A204.1 (cell line): ENCODE results near the gene ZNF354B.

Experiments used
- FAIRE-seq: peaks from 2 replicates; lab custom pipeline; 2012; peaks lifted over from hg19 to GRCh38; lab: Jason Lieb, UNC

ZNF354B gene

DNA sequence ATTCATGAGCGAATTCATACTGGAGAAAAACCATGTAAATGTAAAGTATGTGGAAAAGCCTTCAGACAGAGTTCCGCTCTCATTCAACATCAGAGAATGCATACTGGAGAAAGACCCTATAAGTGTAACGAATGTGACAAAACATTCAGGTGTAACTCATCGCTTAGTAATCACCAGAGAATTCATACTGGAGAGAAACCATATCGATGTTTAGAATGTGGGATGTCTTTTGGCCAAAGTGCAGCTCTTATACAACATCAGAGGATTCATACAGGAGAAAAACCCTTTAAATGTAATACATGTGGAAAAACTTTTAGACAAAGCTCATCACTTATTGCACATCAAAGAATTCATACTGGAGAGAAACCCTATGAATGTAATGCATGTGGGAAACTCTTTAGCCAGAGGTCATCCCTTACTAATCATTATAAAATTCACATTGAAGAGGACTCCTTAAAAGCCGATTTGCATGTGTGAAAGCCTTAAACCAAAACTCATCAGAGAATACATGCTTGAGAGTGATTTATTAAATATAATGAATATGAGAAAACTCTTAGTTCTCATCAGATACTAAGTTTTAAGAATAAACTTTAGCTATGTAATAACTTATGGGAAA, 24.2 kb downstream of the ZNF354B start:
- no peak for FAIRE-seq

DNA sequence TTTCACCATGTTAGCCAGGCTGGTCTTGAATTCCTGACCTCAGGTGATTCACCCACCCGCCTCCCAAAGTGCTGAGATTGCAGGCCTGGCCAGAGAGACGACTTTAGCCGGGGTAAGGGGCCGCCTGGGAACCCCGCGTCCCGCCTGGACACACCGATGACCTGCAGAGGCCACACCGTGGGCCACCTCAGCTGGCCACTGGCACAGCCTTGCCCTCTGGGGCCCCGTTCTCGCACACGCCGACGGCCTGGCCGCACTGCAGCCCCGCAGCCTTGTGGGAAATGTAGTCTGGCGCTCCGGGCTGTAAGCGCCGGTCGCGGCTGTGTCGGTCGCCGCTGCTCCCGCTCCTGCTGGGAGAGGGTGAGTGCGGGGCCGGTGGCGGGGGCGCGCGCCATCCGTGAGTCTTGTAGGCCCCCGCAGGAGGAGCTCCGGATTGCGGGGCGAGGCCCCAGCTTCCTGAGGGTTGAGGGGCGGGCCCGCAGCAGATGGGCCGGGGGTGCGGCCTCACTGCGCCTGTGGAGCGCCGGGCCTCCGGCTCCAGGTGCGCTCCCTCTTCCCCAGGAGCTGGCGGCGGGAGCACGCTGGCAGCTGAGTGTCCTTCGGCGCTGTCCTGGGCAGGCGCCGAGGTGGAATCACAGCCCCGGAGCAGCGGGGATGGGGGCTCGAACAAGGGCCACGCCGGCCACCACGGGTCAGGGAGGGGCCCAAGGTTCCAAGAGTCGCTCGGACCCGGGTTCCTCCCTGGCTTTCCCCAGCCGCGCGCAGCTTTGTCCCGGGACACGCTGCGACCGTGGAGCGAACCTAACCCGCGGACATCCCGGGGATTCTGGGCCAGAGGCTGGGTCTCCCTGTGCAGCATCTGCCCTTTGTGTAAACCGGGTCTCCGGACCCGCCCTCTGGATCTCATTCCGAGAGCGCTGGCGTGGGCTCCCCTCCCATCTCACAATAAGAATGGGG, 36.1 kb downstream of the ZNF354B start, which contains the start of gene ZFP2:
TSS of gene ZFP2 (plus strand) at position 299 of the 957 bp plus-strand sequence. CDS start 35,401 bp downstream, outside the sequence.
- FAIRE-seq, result no peak

DNA sequence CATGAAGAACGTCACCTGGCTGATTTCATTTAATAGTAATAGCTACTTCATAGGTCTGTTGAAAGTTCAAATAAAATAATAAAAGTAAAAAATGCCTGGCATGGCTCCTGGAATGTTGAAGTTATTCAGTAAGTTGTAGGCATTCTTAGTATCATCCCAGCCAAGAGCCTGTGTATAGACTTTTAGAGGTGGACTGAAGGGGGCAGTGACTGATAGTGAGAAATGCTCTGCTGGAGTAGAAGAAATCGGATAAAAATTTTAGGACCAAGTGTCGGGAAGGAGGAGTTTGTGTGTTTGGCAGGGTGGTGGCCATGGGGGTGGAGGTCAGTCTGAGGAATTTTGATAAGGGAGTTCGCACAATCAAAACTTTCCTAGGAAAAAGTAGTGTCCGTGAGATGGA, 39.5 kb downstream of the ZNF354B start:
- FAIRE-seq, result no peak

DNA sequence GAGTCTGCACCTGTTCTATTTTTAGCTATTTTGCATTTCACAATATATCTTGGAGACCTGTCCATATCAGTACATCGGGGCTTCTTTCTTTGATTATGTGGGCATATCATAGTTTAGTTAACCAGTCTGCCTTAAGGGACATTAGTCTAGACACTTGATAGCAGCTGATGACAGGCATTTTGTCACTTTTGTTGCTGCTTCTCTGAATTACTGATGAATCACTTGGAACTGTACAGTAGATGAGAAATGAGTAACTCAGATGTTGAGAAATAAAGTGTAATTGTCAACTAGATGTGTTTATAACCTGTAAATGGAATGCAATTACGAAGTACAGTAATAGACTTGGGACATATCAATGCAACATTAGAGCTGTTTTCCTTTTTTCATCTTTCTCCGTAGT, 43.1 kb downstream of the ZNF354B start:
- FAIRE-seq, result no peak

DNA sequence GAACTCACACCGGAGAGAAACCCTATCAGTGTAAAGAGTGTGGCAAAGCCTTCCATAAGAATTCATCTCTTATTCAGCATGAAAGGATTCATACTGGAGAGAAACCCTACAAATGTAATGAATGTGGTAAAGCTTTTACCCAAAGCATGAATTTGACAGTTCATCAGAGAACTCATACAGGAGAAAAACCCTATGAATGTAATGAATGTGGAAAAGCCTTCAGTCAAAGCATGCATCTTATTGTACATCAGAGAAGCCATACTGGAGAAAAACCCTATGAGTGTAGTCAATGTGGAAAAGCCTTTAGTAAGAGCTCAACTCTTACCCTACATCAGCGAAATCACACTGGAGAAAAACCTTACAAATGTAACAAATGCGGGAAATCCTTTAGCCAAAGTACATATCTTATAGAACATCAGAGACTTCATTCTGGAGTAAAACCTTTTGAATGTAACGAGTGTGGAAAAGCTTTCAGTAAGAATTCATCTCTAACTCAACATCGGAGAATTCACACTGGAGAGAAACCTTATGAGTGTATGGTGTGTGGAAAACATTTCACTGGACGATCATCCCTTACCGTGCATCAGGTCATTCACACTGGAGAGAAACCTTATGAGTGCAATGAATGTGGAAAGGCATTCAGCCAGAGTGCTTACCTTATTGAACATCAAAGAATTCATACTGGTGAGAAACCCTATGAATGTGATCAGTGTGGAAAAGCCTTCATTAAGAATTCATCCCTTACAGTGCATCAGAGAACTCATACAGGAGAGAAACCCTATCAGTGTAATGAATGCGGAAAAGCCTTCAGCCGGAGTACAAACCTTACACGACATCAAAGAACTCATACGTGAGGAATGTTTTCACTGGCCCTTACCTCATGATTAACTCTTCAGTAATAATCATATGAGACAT, 72.3 kb downstream of the ZNF354B start:
- FAIRE-seq, result no peak
